ENCODE measurements around the gene HMCN1.

DNA sequence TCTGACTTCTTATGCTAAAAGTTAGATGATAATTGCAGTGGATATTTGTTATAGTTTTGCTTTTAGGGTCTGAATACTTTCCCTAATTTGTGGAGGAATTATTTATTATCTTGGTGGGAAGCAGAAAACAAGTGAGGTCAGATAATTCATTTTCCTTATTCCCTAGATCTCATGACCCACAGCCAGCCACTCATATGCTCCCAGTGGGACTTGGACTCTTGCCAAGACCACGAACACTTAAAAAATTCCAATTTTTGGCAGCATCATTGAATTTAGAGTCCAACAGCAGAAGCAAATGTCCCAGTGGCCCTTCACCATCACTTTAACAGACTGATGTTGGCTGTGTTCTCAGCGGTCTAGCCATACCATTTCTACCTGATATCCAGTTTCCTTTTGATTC, 204.2 kb downstream of the HMCN1 start:
- TF ChIP-seq ZC3H10 (CRISPR knock-in tag; IDR thresholded peaks at IDR 0.05) (no peak), RARB (CRISPR knock-in tag; IDR thresholded peaks at IDR 0.05) (no peak), ZNF8 (CRISPR knock-in tag; IDR thresholded peaks at IDR 0.05) (no peak), ZFP3 (CRISPR knock-in tag; IDR thresholded peaks at IDR 0.05) (no peak), BACH2 (CRISPR knock-in tag; IDR thresholded peaks at IDR 0.05; ENCODE audit: borderline replicate concordance) (no peak)
